Measurements from ENCODE around the gene ATP2B2.
"Not testable (repeated sequence)": the region's sequence is repeated elsewhere in the genome, so short reads cannot be mapped to it uniquely, and the experiment has no call there.

ATP2B2 gene

DNA sequence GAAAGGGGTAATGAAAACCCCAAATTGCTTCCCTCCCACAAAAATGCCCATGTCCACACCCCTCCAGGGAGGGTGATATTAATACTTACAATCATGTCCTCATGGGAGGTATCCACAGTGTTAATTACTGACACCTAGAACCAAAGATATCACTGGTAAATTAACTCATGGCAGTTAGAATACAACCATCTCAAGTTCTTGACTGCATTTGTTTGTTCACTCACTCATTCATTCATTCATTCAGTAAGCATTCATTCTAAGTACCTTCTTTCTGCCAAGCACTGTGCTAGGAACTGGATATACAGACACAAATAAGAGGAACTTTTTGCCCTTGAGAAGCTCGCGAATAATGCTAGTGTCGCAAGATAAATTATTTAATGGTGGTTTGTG lies 187.4 kb downstream of the ATP2B2 start:
- DNase-seq: no peak

DNA sequence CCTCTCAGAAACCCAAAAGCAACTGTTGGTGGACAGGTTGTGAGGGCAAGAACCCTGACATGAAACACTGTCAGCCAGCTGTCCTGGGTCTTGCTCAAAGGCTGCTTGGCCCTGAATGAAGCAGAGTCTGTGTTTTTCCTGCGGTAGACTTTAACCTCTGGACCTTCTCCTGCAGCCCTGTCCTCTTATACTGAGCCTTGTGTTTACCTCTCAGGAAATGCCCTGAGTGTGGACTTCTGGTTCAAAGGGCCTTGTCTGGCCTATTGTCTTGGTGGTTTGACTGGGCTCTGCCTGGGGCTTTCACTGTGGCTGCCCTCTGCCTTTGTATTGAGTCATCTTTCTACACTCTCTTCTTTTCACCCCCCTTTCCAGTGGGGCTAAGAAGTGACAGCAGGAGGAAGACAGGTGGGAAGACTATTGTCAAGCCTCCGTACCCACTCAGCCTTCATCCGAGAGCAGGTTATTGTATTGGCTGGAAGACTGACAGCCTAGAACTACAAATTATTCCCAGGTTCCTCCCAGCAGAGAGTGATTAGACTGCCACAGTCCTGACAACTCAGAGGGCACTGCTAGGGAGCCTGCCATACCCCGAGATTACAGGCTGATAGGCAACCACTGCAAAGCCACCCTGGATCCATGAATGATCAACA lies 187.9 kb downstream of the ATP2B2 start:
- no peak for DNase-seq

DNA sequence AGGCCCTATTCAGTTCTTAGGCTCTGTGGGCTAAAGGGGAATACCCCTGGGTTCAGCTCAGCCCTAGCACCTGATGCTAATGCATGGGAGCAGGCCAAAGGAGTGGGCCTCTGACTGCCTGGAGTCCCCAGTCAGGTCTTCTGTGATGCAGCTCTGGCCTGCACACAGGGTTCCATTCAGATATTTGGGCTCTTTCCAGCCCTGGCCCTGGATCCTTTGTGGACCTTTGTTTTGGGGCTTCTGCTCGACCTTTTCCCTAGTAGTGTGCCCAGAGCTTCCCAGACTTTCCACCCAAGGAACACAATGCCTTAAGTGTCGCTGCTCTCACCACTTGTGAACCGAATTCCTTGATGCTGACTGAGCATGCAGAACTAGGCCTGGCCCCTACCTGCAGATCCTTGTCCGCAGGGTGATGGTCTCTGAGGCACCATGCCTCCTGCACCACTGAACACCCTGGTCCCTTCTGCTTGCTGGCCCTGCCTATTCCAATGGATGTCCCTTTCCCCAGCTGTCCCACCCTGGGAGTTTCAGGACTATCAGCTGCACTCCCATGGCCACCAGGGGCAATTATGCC lies 189.5 kb downstream of the ATP2B2 start:
- no peak for DNase-seq

GRCh38 chr3:10315101-10315500 lies 190.3 kb downstream of the ATP2B2 start:
- no peak for DNase-seq

GRCh38 chr3:10312861-10313260 lies 192.5 kb downstream of the ATP2B2 start:
- no peak for DNase-seq

DNA sequence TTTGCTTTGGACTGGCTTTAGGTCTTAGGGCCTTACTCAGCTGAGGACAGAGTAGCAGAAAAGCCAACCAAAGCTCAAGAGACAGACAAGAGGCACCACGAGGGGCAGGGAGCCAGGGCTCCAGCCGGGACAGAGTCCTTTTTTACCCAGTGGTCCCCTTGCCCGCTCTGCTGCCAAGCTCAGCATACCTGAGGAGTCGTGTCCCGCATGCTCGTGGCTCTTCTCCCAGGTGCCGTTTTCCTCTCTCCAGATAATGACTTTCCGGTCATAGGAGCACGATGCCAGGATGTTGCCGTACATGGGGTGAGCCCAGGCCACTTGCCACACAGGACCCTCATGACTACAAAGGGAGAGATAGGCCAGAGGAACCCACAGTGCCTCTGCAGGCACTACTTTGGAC lies 193.0 kb downstream of the ATP2B2 start:
- DNase-seq: no peak

- no peak for DNase-seq
Observed at GRCh38 chr3:10311710-10312109, 193.7 kb downstream of the ATP2B2 start.

DNA sequence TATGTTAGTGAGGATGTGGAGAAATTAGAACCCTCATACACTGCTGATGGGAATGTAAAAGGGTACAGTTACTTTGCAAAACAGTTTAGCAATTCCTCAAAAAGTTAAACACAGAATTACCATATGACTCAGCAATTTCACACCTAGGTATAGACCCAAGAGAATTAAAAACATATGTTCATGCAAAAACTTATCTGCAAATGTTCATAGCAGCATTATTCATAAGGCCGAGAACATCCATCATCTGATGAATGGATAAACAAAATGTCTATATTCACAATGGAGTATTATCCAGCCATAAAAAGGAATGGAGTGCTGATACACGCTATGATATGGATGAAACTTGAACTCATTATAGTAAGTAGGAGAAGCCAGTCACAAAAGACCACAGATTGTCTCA lies 194.8 kb downstream of the ATP2B2 start:
- no peak for DNase-seq

DNA sequence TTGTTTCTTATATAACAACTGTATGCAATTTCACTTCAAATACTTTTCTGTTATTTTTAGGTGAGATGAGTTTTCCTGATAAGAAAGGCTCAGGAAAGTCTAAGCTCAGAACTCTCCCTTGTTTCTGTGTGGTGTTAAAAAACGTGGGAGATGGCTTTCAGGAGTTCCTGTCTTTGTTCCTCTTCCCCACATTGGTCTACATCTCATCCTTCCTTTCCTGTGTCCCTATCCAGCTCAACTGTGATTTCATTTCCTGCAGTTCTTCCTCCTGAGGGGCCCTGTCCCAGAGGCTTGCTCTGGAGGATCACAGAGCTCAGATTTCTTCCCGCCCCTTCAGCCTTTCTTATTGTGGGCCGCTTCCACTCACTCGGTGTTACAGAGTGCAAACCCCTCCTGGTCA lies 195.7 kb downstream of the ATP2B2 start:
- DNase-seq: no peak

- DNase-seq: no peak
Observed at GRCh38 chr3:10308678-10309077, 196.7 kb downstream of the ATP2B2 start.

DNA sequence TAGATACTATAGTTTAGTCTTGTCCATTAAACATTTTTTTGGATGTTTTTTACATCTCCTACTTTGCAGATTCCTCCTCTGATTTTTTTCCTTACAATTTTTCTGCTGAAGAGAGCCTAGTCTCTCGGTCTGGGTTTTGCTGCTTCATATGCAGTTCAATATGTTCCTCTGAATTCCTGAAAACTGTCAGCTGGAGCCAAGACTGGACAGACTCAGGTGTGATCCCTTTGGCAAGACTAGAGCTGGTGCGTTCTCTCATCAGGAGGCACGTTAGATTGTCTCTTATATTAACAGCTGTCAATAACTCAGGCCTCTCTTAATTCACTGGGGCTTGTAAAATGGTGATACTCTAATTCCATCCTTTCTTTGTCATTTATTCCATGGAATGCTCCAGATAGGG lies 199.2 kb downstream of the ATP2B2 start:
- no peak for DNase-seq

- DNase-seq: no peak
Observed at GRCh38 chr3:10305331-10305902, 200.0 kb downstream of the ATP2B2 start.

GRCh38 chr3:10304905-10305304 lies 200.5 kb downstream of the ATP2B2 start:
- no peak for DNase-seq

DNA sequence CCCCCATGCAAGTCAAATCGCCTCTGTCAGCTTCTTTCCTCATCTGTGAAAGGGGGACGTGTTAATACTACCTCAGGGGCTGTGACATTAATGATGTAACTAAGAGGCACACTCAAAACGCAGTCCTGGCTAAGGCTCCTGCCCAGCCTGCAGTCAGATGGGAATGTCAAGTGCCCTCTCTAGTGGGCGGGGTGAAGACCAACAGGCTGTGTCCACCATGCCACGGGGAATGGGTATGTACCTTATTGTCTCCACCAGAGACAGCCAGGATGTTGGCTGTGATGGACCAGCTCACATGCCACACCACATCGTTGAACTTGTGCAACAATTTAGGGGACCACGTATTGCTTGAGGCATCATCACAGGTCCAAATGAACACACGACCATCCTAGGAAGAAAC lies 201.6 kb downstream of the ATP2B2 start:
- no peak for DNase-seq

- DNase-seq: no peak
Observed at GRCh38 chr3:10303105-10303504, 202.3 kb downstream of the ATP2B2 start.

- DNase-seq: no peak
Observed at GRCh38 chr3:10300087-10300486, 205.3 kb downstream of the ATP2B2 start.

DNA sequence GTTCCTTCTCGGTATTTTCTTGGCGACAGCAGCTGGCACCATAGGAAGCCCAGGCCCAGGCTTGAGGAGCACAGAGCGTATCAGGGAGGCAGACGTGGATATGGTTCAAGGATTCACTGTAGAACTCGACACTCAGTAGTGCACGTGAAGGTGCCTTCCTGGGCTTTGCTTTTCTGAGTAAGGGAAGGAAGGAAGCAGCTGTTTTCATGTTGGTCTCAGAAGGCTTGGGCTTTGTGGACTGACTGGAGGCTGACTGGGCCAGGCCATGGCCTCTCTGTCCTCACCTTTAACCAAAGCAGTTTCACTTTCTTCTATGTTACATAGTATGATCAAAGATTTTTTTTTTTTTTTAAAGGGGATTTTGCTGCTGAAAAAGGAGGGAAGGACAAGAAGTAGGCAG lies 205.7 kb downstream of the ATP2B2 start:
- no peak for DNase-seq

- DNase-seq: no peak
Observed at GRCh38 chr3:10299175-10299574, 206.2 kb downstream of the ATP2B2 start.

DNA sequence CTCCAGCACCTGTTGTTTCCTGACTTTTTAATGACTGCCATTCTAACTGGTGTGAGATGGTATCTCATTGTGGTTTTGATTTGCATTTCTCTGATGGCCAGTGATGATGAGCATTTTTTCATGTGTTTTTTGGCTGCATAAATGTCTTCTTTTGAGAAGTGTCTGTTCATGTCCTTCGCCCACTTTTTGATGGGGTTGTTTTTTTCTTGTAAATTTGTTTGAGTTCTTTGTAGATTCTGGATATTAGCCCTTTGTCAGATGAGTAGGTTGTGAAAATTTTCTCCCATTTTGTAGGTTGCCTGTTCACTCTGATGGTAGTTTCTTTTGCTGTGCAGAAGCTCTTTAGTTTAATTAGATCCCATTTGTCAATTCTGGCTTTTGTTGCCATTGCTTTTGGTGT lies 207.3 kb downstream of the ATP2B2 start:
- DNase-seq: not testable (repeated sequence)

DNA sequence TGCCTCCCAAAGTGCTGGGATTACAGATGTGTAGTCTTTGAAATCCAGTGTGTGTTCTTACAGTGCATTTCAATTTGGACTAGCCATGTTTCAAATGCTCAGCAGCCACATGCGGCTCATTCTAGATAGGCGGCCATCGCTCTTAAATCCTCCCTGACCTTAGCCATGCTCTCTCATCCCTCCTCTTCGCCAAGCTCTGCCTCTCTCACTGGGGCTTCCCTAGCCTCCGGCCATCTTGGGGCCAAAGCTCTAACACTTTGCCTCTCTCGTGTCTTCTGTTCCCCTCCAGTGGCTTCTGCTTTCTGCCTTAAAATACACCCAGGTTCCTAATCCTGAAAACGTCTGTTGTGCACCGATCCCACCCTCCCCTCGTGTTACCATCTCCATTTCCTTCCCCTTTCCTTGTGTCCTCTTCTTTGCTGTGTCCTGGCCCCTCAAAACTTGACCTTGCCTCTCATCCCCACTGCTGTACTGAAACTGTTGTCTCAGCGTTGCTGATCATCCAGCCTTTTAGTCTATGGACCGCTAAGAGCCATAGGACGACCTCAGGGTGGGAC lies 211.3 kb downstream of the ATP2B2 start:
- no peak for DNase-seq

- DNase-seq: no peak
Observed at GRCh38 chr3:10292505-10293419, 212.6 kb downstream of the ATP2B2 start, which contains the start of gene GHRL. GHRL (minus strand) TSS chr3:10292947; CDS start chr3:10290180, 2,767 bp downstream.

GRCh38 chr3:10291641-10292040 lies 213.7 kb downstream of the ATP2B2 start:
- DNase-seq: no peak

DNA sequence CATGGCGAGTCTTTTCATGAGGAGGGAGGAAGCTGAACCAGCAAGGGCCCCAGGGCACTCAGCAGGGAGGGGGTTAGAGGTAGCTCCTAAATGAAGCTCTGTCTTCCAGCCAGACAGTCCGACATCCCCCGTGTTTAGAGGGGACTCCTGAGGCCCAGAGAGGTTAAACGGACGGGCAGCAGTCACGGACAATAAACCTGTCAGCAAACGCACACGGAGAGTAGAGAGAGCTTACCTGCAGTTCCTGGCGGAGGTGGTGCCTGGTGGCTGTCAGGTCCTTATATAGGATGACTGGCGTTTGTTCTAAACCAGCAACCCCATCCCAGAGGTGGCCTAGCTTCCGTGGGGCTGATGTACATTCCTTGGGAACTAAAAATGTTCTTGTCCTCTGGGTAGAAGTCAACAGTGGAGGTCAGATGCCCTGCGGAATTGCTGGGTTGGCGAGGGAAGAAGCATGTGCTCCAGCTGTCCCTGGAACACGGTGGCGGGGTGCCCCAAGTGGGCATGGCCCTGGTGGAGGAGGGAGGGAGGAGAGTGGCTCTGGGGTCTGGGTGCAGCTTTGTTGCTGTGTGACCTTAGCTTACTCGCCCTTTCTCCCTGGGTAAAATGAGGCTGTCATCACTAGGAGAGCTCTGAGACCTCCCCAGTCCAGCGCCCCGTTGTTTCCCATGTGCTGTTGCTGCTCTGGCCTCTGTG lies 214.8 kb downstream of the ATP2B2 start:
- no peak for DNase-seq

Measured in activated T-cell treated with anti-CD3 and anti-CD28 coated beads, Interleukin-2, amount 50 U/mL, for 48 hours (primary cell).